SHP77 treated with DMSO at 0.1 percent for 48 hours (cell line): Measurements from ENCODE around the gene NDUFA11.

Source experiments
- DNase-seq: peaks from one replicate; lab custom pipeline; 2025; lab: John Stamatoyannopoulos, UW

NDUFA11 gene

DNA sequence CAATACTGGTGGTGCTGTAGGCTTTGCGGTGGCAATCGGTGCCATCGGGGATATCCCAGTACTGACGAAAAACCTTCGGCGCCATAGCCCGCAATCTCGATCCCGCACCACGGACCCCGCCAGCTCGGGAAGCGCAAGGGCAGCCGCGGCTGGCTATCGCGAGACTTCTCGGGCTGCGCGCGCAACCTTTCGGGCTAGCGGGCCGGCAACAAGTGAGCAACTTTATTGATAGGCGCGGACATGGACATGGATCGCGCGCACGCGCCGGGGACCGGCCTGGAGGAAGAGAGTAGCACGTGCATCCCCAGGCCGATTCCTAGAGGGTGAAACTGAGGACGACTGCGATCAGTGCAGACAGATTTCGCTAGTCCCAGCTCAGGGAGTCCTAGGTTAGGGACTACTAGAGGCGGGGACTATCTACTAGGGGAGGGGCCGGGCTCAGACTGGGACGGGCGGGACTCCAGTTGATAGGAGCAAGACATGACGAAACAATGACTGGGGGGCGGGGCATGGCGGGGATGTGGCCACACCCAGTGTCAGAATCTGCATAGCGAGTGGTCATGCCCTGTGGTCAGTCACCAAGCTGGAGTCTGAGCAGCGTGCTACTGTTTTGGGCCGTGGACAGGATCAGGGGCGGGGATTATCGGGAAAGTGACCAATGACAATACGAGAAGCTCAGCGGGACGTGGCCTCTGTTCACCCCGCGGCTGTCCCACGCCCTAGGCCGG lies at the start of gene NDUFA11:
Gene NDUFA11 (minus strand): TSS at position 167 of the 728 bp plus-strand sequence. CDS start 82 bp downstream, at position 85.
- peak; percentile 84 for DNase-seq

- no peak for DNase-seq
These were observed 49.5 kb upstream of the NDUFA11 start for GRCh38 chr19:5953030-5953589.

DNA sequence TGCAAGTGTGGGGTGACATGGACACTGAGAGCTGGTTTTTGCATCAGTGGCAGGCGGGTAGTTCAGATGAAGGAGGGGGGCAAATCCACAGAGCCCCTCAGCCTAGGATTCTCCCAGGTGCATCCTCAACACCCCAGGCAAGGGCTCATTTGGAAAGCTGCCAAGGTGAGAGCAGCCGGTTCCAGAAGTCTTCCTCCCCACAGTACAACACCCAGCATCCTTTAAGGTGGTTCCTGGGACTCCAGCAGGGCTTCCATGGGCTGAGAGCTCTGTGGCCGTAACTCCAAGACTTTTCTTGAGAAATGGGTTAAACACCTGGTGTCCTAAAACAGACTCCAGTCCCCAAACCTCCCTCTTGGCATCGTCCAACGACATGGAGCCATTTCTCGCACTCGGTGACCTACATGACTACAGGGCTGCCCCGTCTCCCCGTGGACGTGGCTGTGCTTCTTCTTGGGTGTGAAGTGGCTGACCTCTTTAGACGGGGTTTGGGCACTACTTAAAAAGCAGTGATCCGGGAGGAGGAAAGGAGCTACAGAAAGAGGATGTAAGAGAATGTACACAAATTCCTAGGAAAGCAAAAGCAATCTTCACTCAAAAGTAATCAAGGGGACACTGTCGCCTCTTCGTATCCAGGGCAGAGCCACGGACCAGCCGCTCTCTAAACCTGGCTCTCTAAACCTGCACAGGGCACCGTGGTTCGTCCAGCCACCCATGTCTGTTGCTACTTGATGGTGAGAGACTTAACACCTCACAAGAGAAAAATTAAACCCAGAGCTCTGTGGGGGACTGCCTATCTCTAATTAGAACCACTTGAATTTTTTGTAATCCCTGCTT lies 48.8 kb upstream of the NDUFA11 start:
- DNase-seq = no peak

GRCh38 chr19:5951338-5951861 lies 47.8 kb upstream of the NDUFA11 start:
- no peak for DNase-seq

DNA sequence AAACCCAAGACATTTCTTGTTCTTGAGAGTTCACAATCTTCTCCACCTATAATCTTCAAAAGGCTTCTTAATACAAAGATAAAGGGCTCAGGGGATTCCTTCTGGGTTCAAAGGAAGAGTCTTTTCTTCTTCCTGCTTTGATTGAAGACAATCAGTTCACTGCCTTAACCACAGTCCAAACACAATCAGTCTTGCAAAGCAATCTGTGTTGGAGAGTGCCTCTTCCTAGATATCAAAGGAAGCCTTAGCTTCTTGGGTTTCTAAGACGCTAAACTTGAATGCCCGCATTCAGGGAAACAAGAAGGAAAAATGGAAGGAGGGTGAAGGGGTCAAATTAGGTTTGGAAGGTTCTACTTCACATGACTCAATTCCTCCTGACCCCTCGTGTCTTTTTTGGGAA lies 47.2 kb upstream of the NDUFA11 start:
- DNase-seq = no peak

DNA sequence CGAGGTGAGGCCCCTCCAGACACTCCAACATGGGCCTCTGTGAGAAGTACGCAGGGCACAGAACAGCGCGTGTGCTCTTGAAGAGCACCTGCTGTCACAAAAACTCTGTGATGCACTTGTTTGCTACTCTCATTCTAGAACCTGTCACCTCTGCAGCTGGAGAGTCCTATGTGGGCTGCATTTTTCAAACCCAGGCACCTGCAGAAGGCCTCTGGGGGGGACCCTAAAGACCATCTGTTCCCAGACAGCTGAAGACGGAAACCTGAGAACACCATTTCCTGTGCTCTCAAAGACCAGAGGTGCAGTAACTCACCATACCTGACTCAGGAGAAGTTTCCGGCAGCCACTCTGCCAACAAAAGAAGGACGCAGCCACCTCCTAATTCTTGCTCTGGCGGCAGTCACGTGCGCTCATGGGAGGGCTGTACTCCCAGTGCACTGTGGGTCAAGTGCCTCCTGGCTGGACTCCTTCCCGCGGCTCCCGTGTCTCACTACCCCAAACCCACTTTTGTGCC lies 46.3 kb upstream of the NDUFA11 start:
- DNase-seq = peak; percentile 79

DNA sequence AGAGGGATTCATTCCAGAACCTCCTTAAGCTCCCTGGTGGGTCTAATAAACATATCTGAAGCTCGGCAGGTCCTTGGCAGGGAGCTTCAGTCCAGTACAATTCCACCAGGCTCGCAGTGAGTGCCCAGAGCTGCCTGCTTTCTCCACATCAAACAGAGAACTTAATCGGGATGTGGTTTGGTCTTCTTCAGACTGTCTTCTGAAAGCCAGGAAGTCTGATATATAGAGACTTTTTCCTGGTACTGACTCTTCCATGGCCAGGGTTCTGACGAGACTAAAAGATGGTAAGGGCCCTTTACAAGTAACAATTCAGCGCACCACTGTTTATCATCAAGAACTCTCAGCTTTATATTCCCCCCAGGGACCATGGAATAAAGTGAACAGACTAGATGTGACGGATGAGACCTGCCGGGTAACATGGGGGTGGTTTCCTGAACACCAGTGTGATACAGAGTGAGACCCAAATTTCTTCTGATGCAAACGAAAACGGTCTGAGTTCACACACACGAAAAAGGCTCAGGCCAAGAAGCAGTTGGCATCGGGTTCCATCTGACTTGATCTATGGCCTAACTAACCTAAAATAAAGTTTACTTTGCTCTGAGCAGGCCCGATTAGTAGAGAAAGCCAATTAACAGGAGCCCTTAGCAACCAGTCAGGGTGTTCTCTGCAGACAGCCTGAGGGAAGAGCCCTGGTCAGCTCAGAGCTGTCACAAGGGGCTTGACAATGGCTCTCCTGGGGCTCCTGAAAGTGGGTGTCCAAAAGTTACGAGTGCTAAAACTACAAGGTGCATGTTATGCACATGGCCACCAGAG lies 45.4 kb upstream of the NDUFA11 start:
- DNase-seq = no peak

DNA sequence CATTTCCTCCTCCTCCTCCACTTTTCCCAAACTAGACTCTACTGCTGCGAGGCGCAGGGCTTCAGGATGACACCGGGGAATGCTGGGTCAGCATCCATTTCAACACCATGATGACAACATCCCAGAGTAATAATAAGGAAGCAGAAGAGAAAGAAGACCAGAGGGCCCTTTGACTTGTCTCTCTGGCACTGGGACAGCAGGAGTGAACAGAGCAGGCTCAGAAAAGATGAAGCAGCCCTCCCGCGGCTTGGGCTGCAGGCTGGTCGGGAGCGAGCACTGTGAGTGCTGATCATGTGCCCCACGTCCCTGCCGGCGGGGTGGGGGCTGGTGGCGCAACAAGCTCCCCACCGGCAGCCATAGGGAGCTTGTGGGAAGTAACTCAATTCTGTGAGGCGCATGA lies 43.8 kb upstream of the NDUFA11 start:
- DNase-seq = no peak

DNA sequence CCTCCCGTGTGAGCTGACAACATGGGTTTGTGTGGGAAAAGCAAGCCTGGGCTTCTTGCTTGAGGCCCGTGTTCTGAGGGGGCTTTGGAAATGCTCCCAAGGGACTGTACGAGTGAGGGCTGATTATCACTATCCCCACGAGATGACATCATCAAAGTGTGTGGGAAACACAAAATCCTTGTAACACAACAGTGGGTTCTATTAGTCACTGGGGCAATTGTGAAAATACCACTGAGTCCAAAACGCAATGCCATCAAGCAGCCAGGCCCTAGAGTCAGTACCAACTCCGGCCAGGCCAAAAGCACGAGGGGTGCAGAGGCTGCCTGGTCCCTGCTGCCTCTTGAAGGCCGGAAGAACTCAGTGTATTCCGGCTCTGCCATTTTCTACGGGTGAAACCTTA lies 40.0 kb upstream of the NDUFA11 start:
- no peak for DNase-seq

GRCh38 chr19:5943045-5943444 lies 39.5 kb upstream of the NDUFA11 start:
- DNase-seq = no peak

DNA sequence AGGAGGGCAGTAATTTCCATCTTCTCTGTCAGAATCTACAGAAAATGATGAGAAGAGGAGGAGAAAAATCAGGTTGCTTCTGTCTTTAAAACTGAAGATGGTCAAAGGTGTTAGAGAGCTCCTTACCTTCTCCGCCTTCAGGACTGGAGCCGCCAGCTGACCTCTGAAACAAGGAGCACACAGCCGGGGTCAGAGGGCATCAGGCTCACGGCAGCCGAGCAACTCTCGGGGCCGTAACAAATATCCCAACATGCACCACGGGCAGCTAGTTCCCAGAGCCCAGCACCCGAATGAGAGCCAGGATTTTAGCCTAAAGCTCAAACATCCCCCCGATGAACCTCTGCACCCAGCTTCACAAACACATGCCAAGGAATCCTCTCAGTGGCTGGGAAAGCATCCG lies 38.1 kb upstream of the NDUFA11 start:
- DNase-seq = no peak

DNA sequence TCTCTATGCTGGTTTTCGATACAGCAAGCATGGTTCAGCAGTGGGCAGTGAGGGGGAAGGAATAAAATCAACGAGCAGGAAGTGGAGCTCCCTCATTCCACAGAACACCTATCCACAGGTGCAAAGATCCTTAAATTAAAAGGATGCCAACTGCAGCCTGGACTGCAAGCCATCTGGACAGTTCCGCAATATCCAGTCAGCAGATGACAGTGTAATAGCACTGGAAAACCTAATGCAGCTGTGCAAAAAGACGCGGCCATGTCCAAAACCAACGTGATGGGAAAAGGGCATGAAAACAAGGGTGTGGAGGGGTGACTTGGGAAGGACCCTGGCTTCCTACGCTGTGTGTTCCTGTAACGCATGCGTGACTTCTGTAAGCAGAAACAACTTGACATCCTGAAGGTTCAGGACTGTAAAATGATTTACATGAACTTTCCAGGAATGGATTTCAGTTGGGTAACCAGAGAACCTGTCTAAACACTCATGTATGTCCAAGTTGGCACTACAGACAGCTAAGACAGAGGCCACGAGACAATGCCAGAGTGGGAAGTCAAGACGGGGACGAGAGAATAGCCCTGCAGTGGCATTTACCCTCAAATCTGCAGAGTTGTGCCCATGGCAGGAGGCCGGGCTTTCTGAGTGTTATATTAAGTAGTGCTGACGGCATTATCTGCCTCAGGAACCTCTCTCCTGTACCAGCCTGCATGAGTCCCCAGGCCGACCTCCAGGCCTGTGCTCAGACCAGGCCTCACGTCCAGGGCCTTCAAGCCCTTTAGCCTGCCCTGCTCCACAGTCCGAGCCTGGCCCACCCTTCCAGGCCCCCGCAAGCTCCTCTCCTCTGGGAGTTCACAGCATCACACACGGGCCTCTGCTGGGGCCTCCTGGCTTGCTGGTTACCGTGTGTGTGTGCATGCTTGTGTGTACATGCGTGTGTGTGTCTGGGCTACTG lies 36.9 kb upstream of the NDUFA11 start:
- no peak for DNase-seq

GRCh38 chr19:5937550-5937949 lies 34.0 kb upstream of the NDUFA11 start:
- no peak for DNase-seq

DNA sequence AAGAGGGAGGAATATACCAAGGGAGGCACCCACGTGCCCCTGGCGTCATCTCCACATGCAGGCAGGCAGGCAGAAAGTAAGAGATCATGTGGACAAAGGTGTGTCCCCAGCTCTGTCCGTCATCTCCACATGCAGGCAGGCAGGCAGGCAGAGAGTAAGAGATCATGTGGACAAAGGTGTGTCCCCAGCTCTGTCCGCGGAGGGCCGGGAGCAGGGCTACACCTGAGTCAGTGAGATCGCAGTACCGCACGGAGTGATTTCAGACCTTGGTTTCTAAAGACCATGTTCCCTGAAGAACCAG lies 32.7 kb upstream of the NDUFA11 start:
- no peak for DNase-seq

DNA sequence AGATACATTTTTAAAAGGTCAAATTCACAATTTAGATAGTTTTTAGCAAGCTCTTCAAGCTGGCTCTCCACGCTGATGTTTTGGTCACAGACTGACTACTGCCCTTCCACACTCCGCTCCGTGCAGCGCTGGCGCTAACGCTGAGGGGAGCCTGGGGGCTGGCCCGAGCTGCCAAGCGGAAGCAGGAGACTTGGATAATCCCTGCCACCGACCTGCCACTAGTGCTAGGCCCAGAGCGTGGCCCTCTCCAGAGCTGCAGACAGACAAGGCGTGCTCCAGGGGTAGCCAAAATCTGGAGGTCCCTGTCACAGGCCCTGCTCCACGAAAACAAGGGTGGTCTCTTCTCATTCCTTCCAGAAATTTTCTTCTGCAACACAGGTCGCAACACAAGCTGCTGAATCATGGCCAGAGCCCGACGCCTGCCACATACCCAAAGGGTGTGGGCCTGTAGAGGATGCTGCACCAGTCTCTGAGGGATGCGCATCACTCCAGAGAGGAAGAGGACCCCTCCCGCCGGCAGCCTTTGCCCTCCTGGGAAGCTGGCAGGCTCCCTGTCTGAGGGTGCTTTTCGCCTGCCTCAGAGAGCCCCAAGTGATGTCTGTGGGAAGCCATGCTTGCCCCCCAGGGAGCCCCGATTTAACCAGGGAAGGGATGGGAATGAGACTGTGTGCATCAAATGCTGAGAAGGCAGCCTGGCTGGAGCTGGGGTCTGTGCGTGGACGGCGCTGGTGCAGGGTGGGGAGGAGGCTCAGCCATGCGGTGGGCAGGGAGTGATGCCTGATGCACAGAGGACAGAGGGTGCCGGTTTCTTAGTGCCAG lies 32.1 kb upstream of the NDUFA11 start:
- no peak for DNase-seq

- DNase-seq = no peak
These were observed 31.3 kb upstream of the NDUFA11 start for GRCh38 chr19:5934774-5935472.

- no peak for DNase-seq
These were observed 30.4 kb upstream of the NDUFA11 start for GRCh38 chr19:5934069-5934401.

DNA sequence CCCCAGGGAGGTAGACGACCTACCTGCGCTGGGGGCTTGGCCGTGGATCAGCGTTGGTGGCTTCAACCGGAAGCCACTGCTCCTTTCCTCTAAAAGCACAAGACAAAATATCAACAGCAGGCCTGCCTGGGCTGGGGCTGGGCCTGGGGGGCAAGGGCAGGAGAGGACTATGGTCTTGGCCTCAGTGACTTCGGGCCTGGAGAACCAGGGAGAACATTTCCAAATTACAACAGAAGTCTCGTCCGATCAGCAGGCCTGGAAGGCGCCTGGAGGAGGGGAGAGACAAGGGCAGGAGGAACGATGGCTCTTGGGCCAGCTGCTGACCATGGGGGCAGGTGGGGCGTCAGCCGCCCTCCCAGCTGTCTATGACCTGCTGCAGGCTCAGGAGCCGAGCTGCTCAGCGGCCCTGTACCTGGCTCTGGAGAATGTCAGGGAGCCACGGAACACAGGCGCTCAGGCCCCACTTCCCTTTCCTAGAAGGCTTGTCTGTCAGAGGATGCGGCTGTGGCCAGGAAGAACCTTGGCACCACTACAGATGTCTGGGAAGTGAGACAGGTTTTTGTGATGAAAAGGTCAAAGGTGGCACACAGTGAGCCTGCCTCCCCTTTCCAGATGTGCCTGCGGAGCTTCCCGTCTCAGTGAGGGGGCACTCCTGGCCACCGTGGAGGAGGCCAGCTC lies 29.9 kb upstream of the NDUFA11 start:
- DNase-seq = no peak
